Testis (tissue), 3 donors: ENCODE results near the gene ADGRB3. TPM values are rescaled to one million over a fixed set of nuclear protein-coding genes. Genes with fewer than 3 reads are reported as not detected.

Experiments used
- DNase-seq: peaks from one replicate; pipeline ENCODE4 v3.0.0-alpha.2; 2019
- H3K27ac ChIP-seq, 2 donors: fragments of 200-600 bp; sonication (generic); one replicate each; pipeline ENCODE4 v1.5.1; 2019
- H3K27me3 ChIP-seq: fragments of 200-600 bp; sonication (generic); one replicate; pipeline ENCODE4 v1.5.1; 2019
- H3K36me3 ChIP-seq: fragments of 200-600 bp; sonication (generic); one replicate; pipeline ENCODE4 v1.5.1; 2017; ENCODE audit warnings: low read depth; ENCODE audit errors: missing control alignments
- H3K4me1 ChIP-seq: fragments of 200-600 bp; sonication (generic); one replicate; pipeline ENCODE4 v1.5.1; 2019
- H3K4me3 ChIP-seq, 2 donors: fragments of 200-600 bp; sonication (generic); one replicate each; pipeline ENCODE4 v1.5.1; 2017 to 2019
- H3K9me3 ChIP-seq: fragments of 200-600 bp; sonication (generic); one replicate; pipeline ENCODE4 v1.5.1; 2017
- CTCF ChIP-seq, 3 experiments: fragments of 450-650 bp in 2 of 3; fragments of 200-600 bp in 1 of 3; sonication (generic) in 1 of 3; IDR thresholded peaks; one replicate each; pipeline ENCODE4 v1.5.1; 2016 to 2019; ENCODE audit warnings: antibody characterized with exemption in 3 of 3, mild to moderate bottlenecking in 2 of 3, moderate library complexity in 1 of 3
- POLR2A ChIP-seq: fragments of 450-650 bp; IDR thresholded peaks from one replicate; pipeline ENCODE4 v1.6.1; 2017; ENCODE audit warnings: antibody characterized with exemption, mild to moderate bottlenecking, moderate library complexity
- WGBS, 2 donors: methylation state at CpG; one replicate each; pipeline ENCODE4 v1.1.5; 2018; 5-methylcytosine and 5-hydroxymethylcytosine counted together
- intact Hi-C: fragments of 100-400 bp; cut with DNase I; formaldehyde crosslinking; loops from one replicate; pipeline ENCODE4 v1.15.1; 2023; ENCODE audit warnings: low total_unique reads
- polyA plus RNA-seq: library from polyadenylated mRNA; stranded (reverse); fragments of 350-450 nt; fragmentation: Illumina TruSeq; extraction: RNeasy Lipid Tissue Mini Kit (QIAGEN cat#74804); gene quantifications from one replicate; pipeline ENCODE4 v1.2.3, GENCODE V29; 2014; ENCODE audit warnings: low read depth, low replicate concordance; ENCODE audit not compliant: insufficient read depth
- total RNA-seq, 2 donors: library from RNA; depleted of rRNA; stranded (reverse); fragments of >200 nt; gene quantifications; one replicate each; pipeline ENCODE4 v1.2.3, GENCODE V29; 2016

ADGRB3 gene
- total and polyA plus RNA-seq, 3 donors from 2014 or later: 3.2 to 5.7 (median 4.3) TPM

GRCh38 chr6:69012876-69013275 is 377.8 kb downstream of the ADGRB3 start:
- no peaks in the 10 kb centered on the region for H3K4me1 ChIP-seq
- H3K4me3 ChIP-seq: no peak overlapping the region
- intact Hi-C loops: no loop called here
- no peaks in the 10 kb centered on the region for H3K36me3 ChIP-seq
- no peaks in the 10 kb centered on the region for H3K27me3 ChIP-seq
- 70 to 86% methylated on average over 4 of the region's 4 CpGs for WGBS, 2 donors
- H3K27ac ChIP-seq: no peak overlapping the region
- TF ChIP-seq CTCF (IDR thresholded peaks at IDR 0.05) (no peak), POLR2A (no peak)
- no peaks in the 10 kb centered on the region for H3K9me3 ChIP-seq
- DNase-seq: no peak

GRCh38 chr6:69018906-69019305 is 383.8 kb downstream of the ADGRB3 start:
- DNase-seq: no peak
- WGBS, 2 donors: 95 to 100% methylated on average over 1 of the region's 1 CpG
- Histone ChIP-seq H3K27ac (no peak overlapping the region), H3K9me3 (no peaks in the 10 kb centered on the region), H3K4me3 (no peak overlapping the region), H3K4me1 (no peaks in the 10 kb centered on the region), H3K36me3 (no peaks in the 10 kb centered on the region), H3K27me3 (no peaks in the 10 kb centered on the region)
- TF ChIP-seq POLR2A: no peak
- intact Hi-C loops: no loop called here

- H3K4me1 ChIP-seq: no peaks in the 10 kb centered on the region
- WGBS, 2 donors: 72 to 73% methylated on average over 4 of the region's 4 CpGs
- no peak for DNase-seq
- no peaks in the 10 kb centered on the region for H3K9me3 ChIP-seq
- H3K27ac ChIP-seq: no peak overlapping the region
- no peaks in the 10 kb centered on the region for H3K36me3 ChIP-seq
- TF ChIP-seq CTCF (IDR thresholded peaks at IDR 0.05) (no peak), POLR2A (no peak)
- intact Hi-C loops: no loop called here
- H3K4me3 ChIP-seq: no peak overlapping the region
- no peaks in the 10 kb centered on the region for H3K27me3 ChIP-seq
Observed at GRCh38 chr6:69019832-69020231, 384.8 kb downstream of the ADGRB3 start.

- intact Hi-C loops: no loop called here
- TF ChIP-seq CTCF (IDR thresholded peaks at IDR 0.05) (no peak), POLR2A (no peak)
- H3K4me1 ChIP-seq: no peaks in the 10 kb centered on the region
- no peaks in the 10 kb centered on the region for H3K36me3 ChIP-seq
- DNase-seq: no peak
- no peaks in the 10 kb centered on the region for H3K9me3 ChIP-seq
- no peaks in the 10 kb centered on the region for H3K27me3 ChIP-seq
- H3K27ac ChIP-seq: no peak overlapping the region
- WGBS, 2 donors: 90 to 91% methylated on average over 1 of the region's 1 CpG
- no peak overlapping the region for H3K4me3 ChIP-seq
Observed at GRCh38 chr6:69022993-69023392, 387.9 kb downstream of the ADGRB3 start.

- H3K4me1 ChIP-seq: no peaks in the 10 kb centered on the region
- 86 to 87% methylated on average over 3 of the region's 3 CpGs for WGBS, 2 donors
- no peak for DNase-seq
- no peak overlapping the region for H3K4me3 ChIP-seq
- no peaks in the 10 kb centered on the region for H3K9me3 ChIP-seq
- H3K27ac ChIP-seq: no peak overlapping the region
- intact Hi-C loops: no loop called here
- no peaks in the 10 kb centered on the region for H3K36me3 ChIP-seq
- H3K27me3 ChIP-seq: no peaks in the 10 kb centered on the region
- TF ChIP-seq CTCF (IDR thresholded peaks at IDR 0.05) (no peak), POLR2A (no peak)
Observed at GRCh38 chr6:69026243-69026642, 391.2 kb downstream of the ADGRB3 start.
